H9 (cell line): Measurements from ENCODE around the gene LDLRAD4. TPM values are rescaled to one million over a fixed set of nuclear protein-coding genes. Genes with fewer than 3 reads are reported as not detected.
A peak's percentile ranks its signal among the peaks of the same experiment; 100 is the strongest.

Experiments used
- DNase-seq: peaks from one replicate; pipeline ENCODE4 v3.0.0-alpha.2; 2017
- H2AFZ ChIP-seq: one replicate; pipeline ENCODE4 v1.6.1; 2013; ENCODE audit warnings: mild to moderate bottlenecking, low read length, control low read depth, moderate library complexity
- H2AK5ac ChIP-seq: 2 replicates; pipeline ENCODE4 v1.6.1; 2013; ENCODE audit warnings: low read length, control low read depth, mixed read lengths; ENCODE audit not compliant: insufficient read length
- H2BK120ac ChIP-seq: one replicate; pipeline ENCODE4 v1.6.1; 2013; ENCODE audit warnings: low read depth, mild to moderate bottlenecking, low read length, control low read depth, inconsistent platforms; ENCODE audit not compliant: poor library complexity, severe bottlenecking
- H2BK12ac ChIP-seq: 2 replicates; pipeline ENCODE4 v1.6.1; 2013; ENCODE audit warnings: low read length, control low read depth, mixed read lengths, low read depth; ENCODE audit not compliant: insufficient read length
- H2BK15ac ChIP-seq: 2 replicates; pipeline ENCODE4 v1.6.1; 2013; ENCODE audit warnings: low read depth, low read length, control low read depth
- H2BK20ac ChIP-seq: one replicate; pipeline ENCODE4 v1.6.1; 2013; ENCODE audit warnings: low read depth, mild to moderate bottlenecking, low read length, control low read depth, inconsistent platforms; ENCODE audit not compliant: poor library complexity, severe bottlenecking
- H2BK5ac ChIP-seq: 2 replicates; pipeline ENCODE4 v1.6.1; 2013; ENCODE audit warnings: low read length, control low read depth, mixed read lengths; ENCODE audit not compliant: insufficient read length
- H3K14ac ChIP-seq: 2 replicates; pipeline ENCODE4 v1.6.1; 2013; ENCODE audit warnings: low read length, control low read depth; ENCODE audit not compliant: insufficient read depth
- H3K18ac ChIP-seq: 2 replicates; pipeline ENCODE4 v1.6.1; 2013; ENCODE audit warnings: low read depth, mild to moderate bottlenecking, mixed read lengths, low read length, control low read depth; ENCODE audit not compliant: insufficient read length
- H3K23ac ChIP-seq: 2 replicates; pipeline ENCODE4 v1.6.1; 2013; ENCODE audit warnings: low read length, control low read depth, mixed read lengths, low read depth; ENCODE audit not compliant: insufficient read length
- H3K23me2 ChIP-seq: 2 replicates; pipeline ENCODE4 v1.6.1; 2013; ENCODE audit warnings: low read depth, mild to moderate bottlenecking, mixed read lengths, low read length, control low read depth; ENCODE audit not compliant: insufficient read length, poor library complexity, severe bottlenecking
- H3K27ac ChIP-seq: 2 replicates; pipeline ENCODE4 v1.5.1; 2013; ENCODE audit warnings: low read length, control low read depth, mixed read lengths, low read depth; ENCODE audit not compliant: insufficient read length
- H3K27me3 ChIP-seq: 2 replicates; pipeline ENCODE4 v1.6.1; 2013; ENCODE audit warnings: low read length, control low read depth, inconsistent platforms; ENCODE audit not compliant: insufficient read depth
- H3K4ac ChIP-seq: 2 replicates; pipeline ENCODE4 v1.6.1; 2013; ENCODE audit warnings: low read depth, mild to moderate bottlenecking, control low read depth, inconsistent platforms, low read length, moderate library complexity
- H3K4me1 ChIP-seq: 2 replicates; pipeline ENCODE4 v1.6.1; 2013; ENCODE audit warnings: low read length, control low read depth, inconsistent platforms; ENCODE audit not compliant: insufficient read depth
- H3K4me2 ChIP-seq: 2 replicates; pipeline ENCODE4 v1.6.1; 2013; ENCODE audit warnings: low read length, control low read depth, mixed read lengths; ENCODE audit not compliant: insufficient read length, insufficient read depth
- H3K56ac ChIP-seq: 2 replicates; pipeline ENCODE4 v1.6.1; 2013; ENCODE audit warnings: low read depth, mild to moderate bottlenecking, mixed read lengths, low read length, control low read depth; ENCODE audit not compliant: insufficient read length
- H3K79me1 ChIP-seq: 2 replicates; pipeline ENCODE4 v1.6.1; 2013; ENCODE audit warnings: low read depth, mild to moderate bottlenecking, moderate library complexity, low read length, control low read depth, inconsistent platforms; ENCODE audit not compliant: insufficient read depth, poor library complexity, severe bottlenecking
- H3K79me2 ChIP-seq: 2 replicates; pipeline ENCODE4 v1.6.1; 2013; ENCODE audit warnings: low read length, control low read depth, inconsistent platforms; ENCODE audit not compliant: insufficient read depth
- H3K9ac ChIP-seq: 2 replicates; pipeline ENCODE4 v1.6.1; 2013; ENCODE audit warnings: low read length, control low read depth, mixed read lengths; ENCODE audit not compliant: insufficient read length; ENCODE audit errors: extremely low read depth
- H3K9me3 ChIP-seq: one replicate; pipeline ENCODE4 v1.6.1; 2013; ENCODE audit warnings: low read depth, low read length, inconsistent platforms; ENCODE audit not compliant: control insufficient read depth
- H3T11ph ChIP-seq: one replicate; pipeline ENCODE4 v1.6.1; 2013; ENCODE audit warnings: mild to moderate bottlenecking, low read length, control low read depth, inconsistent platforms
- H4K20me1 ChIP-seq: one replicate; pipeline ENCODE4 v1.6.1; 2013; ENCODE audit not compliant: control insufficient read depth, insufficient read length, insufficient read depth
- H4K5ac ChIP-seq: 2 replicates; pipeline ENCODE4 v1.6.1; 2013; ENCODE audit warnings: low read depth, mild to moderate bottlenecking, mixed read lengths, low read length, control low read depth; ENCODE audit not compliant: insufficient read length
- H4K8ac ChIP-seq: replicated peaks from 2 replicates; pipeline ENCODE4 v1.6.1; 2013; ENCODE audit warnings: low read length, control low read depth, mixed read lengths, low read depth; ENCODE audit not compliant: insufficient read length
- H4K91ac ChIP-seq: 2 replicates; pipeline ENCODE4 v1.6.1; 2013; ENCODE audit warnings: low read depth, mild to moderate bottlenecking, moderate library complexity, mixed read lengths, low read length, control low read depth; ENCODE audit not compliant: insufficient read length
- H3K27ac Mint-ChIP-seq, 3 experiments: 2 replicates in 2 of 3; 3 replicates in 1 of 3; pipeline ENCODE4 v1.8.0; 2020 to 2021; ENCODE audit warnings: mixed read lengths in 3 of 3, mild to moderate bottlenecking in 1 of 3, moderate library complexity in 1 of 3
- H3K27me3 Mint-ChIP-seq: 2 replicates; pipeline ENCODE4 v1.8.0; 2021; ENCODE audit warnings: low read depth, mild to moderate bottlenecking, moderate library complexity, mixed read lengths
- H3K36me3 Mint-ChIP-seq, 3 experiments: 2 replicates in 2 of 3; 3 replicates in 1 of 3; pipeline ENCODE4 v1.8.0; 2020 to 2021; ENCODE audit warnings: low read depth in 3 of 3, mixed read lengths in 3 of 3; ENCODE audit not compliant: insufficient read depth in 1 of 3
- H3K4me1 Mint-ChIP-seq, 2 experiments: 2 replicates each; pipeline ENCODE4 v1.8.0; 2020; ENCODE audit warnings: mixed read lengths in 2 of 2
- H3K4me3 Mint-ChIP-seq, 2 experiments: 2 replicates in 1 of 2; 3 replicates in 1 of 2; pipeline ENCODE4 v1.8.0; 2020 to 2021; ENCODE audit warnings: mild to moderate bottlenecking in 2 of 2, mixed read lengths in 2 of 2, moderate library complexity in 1 of 2
- H3K9me3 Mint-ChIP-seq, 2 experiments: 2 replicates in 1 of 2; 3 replicates in 1 of 2; pipeline ENCODE4 v1.8.0; 2020; ENCODE audit warnings: mild to moderate bottlenecking in 2 of 2, mixed read lengths in 2 of 2, moderate library complexity in 1 of 2
- CTCF ChIP-seq: fragments of 200-600 bp; sonication (generic); conservative IDR thresholded peaks from 3 replicates; pipeline ENCODE4 v1.8.0; 2021; ENCODE audit warnings: antibody characterized with exemption, mild to moderate bottlenecking
- WGBS: extraction: QIAGEN DNeasy Blood & Tissue Kit; methylation state at CpG from one replicate; pipeline ENCODE4 v1.1.7; 2013; ENCODE audit warnings: missing lambda C conversion rate, low lambda C conversion rate, mixed read lengths; ENCODE audit not compliant: insufficient read length; ENCODE audit errors: extremely low coverage; 5-methylcytosine and 5-hydroxymethylcytosine counted together
- total RNA-seq: library from RNA; stranded (reverse); gene quantifications from 2 replicates; pipeline ENCODE4 v1.2.1, GENCODE V29; 2021

LDLRAD4 gene
- total RNA-seq, 1 experiment from 2014 or later, result 3.9 TPM

DNA sequence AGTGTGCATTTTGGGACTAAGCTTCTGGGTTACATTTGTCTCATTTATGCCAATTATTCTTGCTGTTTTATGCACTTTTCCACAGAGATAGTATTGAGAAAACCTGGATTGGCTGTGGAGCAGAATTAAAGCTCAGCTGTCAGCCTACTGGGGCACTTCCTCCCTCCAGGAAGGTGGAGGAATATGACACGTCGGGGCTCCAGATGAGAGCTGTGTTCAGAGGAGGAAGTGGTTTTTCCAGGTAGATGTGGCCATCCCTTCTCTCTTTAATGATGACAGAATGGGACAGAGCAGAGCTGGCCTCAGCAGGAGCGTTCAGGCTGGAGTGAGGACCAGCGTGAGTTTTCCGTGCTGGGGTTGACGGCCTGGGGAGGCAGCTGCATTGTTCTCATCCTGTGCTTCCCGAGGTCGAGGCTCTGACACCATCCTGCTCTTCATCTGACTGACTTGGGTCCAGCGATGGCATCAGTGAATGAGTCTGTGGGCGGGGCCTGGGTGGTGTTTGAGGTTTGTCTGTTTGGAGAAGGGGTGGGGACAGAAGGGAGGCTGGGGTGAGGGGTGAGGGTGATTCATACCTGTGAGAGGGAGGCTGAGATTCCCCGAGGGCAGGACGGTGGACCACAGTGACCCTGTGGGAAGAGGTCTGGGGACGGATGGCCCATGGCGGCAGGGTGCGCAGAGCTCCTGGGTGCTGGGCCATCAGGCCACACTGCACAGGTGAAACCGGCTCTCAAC, 207.0 kb downstream of the LDLRAD4 start:
- no peaks in the 10 kb centered on the region for H3K23me2 ChIP-seq
- no peak overlapping the region for H3K4me3 Mint-ChIP-seq
- H3K9ac ChIP-seq, result no peak overlapping the region

More for the DNA sequence above, 207.0 kb downstream of the LDLRAD4 start:
- Histone ChIP-seq H3K79me1 (no peaks in the 10 kb centered on the region), H4K20me1 (no peaks in the 10 kb centered on the region), H2AFZ (no peak overlapping the region), H3T11ph (no peak overlapping the region), H2BK15ac (no peak overlapping the region), H3K27ac (no peak overlapping the region), H2BK20ac (no peak overlapping the region), H4K91ac (no peak overlapping the region), H4K5ac (no peak overlapping the region), H2BK120ac (no peak overlapping the region), H3K4ac (no peak overlapping the region), H2BK5ac (no peak overlapping the region), H3K56ac (no peak overlapping the region), H4K8ac (no peak overlapping the region), H3K23ac (no peak overlapping the region), H3K79me2 (no peaks in the 10 kb centered on the region), H3K9me3 (no peaks in the 10 kb centered on the region), H3K4me1 (no peaks in the 10 kb centered on the region; the same call in 1 of the 2 replicates), H2AK5ac (no peak overlapping the region), H3K14ac (no peak overlapping the region; the same call in 1 of the 2 replicates), H2BK12ac (no peak overlapping the region), H3K18ac (no peak overlapping the region), H3K4me2 (no peak overlapping the region), H3K27me3 (no peaks in the 10 kb centered on the region)
- WGBS, result no CpG with 5 or more reads among the region's 16 CpGs
- Mint-ChIP-seq H3K9me3 (peaks cover 3% of the 10 kb centered on the region in 2 experiments; a peak in 3 of 5 replicates), H3K27ac (peak overlapping the region in 1 of 3 experiments; percentile 59; a peak in 2 of 7 replicates), H3K27me3 (no peaks in the 10 kb centered on the region), H3K4me1 (peaks cover 10 to 29% of the 10 kb centered on the region in 2 experiments), H3K36me3 (peaks cover 0 to 2% (median 0%) of the 10 kb centered on the region in 3 experiments; a peak in 2 of 7 replicates)
- DNase-seq, result peak; percentile 54
- no peak for TF ChIP-seq CTCF
